Spleen (tissue), 11 donors: ENCODE measurements around the gene IGF2R. TPM values are rescaled to one million over a fixed set of nuclear protein-coding genes. Genes with fewer than 3 reads are reported as not detected.

ENCODE experiments used
- DNase-seq: peaks from one replicate; pipeline ENCODE4 v3.0.0-alpha.2; 2020
- H3K27ac ChIP-seq, 8 donors: fragments of 200-600 bp; sonication (generic) in 7 of 8; 1 replicate in 4 of 8; 2 replicates in 4 of 8; pipeline versions ENCODE4 v1.5.0 to v1.8.0; 2016 to 2021; ENCODE audit warnings: inconsistent platforms in 4 of 8, mild to moderate bottlenecking in 4 of 8, moderate library complexity in 1 of 8
- H3K27me3 ChIP-seq, 7 donors: fragments of 200-600 bp; sonication (generic) in 6 of 7; replicated peaks in 1 of 7; 1 replicate in 4 of 7; 2 replicates in 3 of 7; pipeline versions ENCODE4 v1.5.0 to v1.8.0; 2016 to 2021; ENCODE audit warnings: inconsistent platforms in 3 of 7, mild to moderate bottlenecking in 1 of 7
- H3K36me3 ChIP-seq, 6 donors: fragments of 200-600 bp; sonication (generic) in 5 of 6; 1 replicate in 4 of 6; 2 replicates in 2 of 6; pipeline versions ENCODE4 v1.5.0 to v1.8.0; 2016 to 2021; ENCODE audit warnings: inconsistent platforms in 2 of 6
- H3K4me1 ChIP-seq, 6 donors: fragments of 200-600 bp; sonication (generic) in 5 of 6; 1 replicate in 3 of 6; 2 replicates in 3 of 6; pipeline versions ENCODE4 v1.5.0 to v1.8.0; 2016 to 2021; ENCODE audit warnings: inconsistent platforms in 3 of 6
- H3K4me3 ChIP-seq, 8 donors: fragments of 200-600 bp; sonication (generic) in 7 of 8; 1 replicate in 4 of 8; 2 replicates in 4 of 8; pipeline versions ENCODE4 v1.5.0 to v1.8.0; 2016 to 2021; ENCODE audit warnings: inconsistent platforms in 4 of 8, mild to moderate bottlenecking in 4 of 8, moderate library complexity in 2 of 8
- H3K9me3 ChIP-seq, 8 donors: fragments of 200-600 bp; sonication (generic) in 7 of 8; 1 replicate in 4 of 8; 2 replicates in 4 of 8; pipeline versions ENCODE4 v1.5.0 to v1.8.0; 2016 to 2021; ENCODE audit warnings: inconsistent platforms in 4 of 8
- CTCF ChIP-seq, 11 experiments: fragments of 200-600 bp in 7 of 11; fragments of 450-650 bp in 4 of 11; sonication (generic) in 4 of 11; IDR thresholded peaks in 8 of 11; conservative IDR thresholded peaks in 3 of 11; 1 replicate in 7 of 11; 2 replicates in 4 of 11; pipeline versions ENCODE4 v1.4.0 to v1.8.0; 2016 to 2021; ENCODE audit warnings: antibody characterized with exemption in 11 of 11, inconsistent platforms in 4 of 11, mild to moderate bottlenecking in 1 of 11
- POLR2A ChIP-seq, 3 donors: fragments of 450-650 bp; IDR thresholded peaks; one replicate each; pipeline ENCODE4 v1.5.1; 2017; ENCODE audit warnings: antibody characterized with exemption in 3 of 3, mild to moderate bottlenecking in 1 of 3
- POLR2AphosphoS5 ChIP-seq, 3 donors: sonication (generic); formaldehyde crosslinking; IDR thresholded peaks; one replicate each; pipeline ENCODE4 v1.5.1; 2017; ENCODE audit warnings: antibody characterized with exemption in 3 of 3
- WGBS, 5 donors: extraction: QIAGEN DNeasy Blood & Tissue Kit in 3 of 5; methylation state at CpG; one replicate each; pipeline versions ENCODE4 v1.1.5 to v1.1.7; 2013 to 2018; 5-methylcytosine and 5-hydroxymethylcytosine counted together
- intact Hi-C: fragments of 100-400 bp; cut with DNase I; formaldehyde crosslinking; loops from one replicate; pipeline ENCODE4 v1.15.0; 2023; ENCODE audit warnings: low total_unique reads
- polyA plus RNA-seq, 3 donors: library from polyadenylated mRNA; stranded (reverse); fragments of 200-250 nt; gene quantifications; one replicate each; pipeline ENCODE4 v1.2.1, GENCODE V29; 2013
- total RNA-seq, 7 donors: library from RNA; depleted of rRNA in 3 of 7; stranded (reverse); fragments of >200 nt in 3 of 7; fragmentation: NEBNext Ultra II Directional in 4 of 7; extraction: Animal tissue kit (Norgen Biotek cat#: 25700) in 4 of 7; gene quantifications; one replicate each; pipeline versions ENCODE4 v1.1.0 to v1.2.1, GENCODE V29; 2016 to 2021
- donor health status: healthy with polysubstance abuse.
- donor health status: DM: no; HTN: no; CAD: no; lungs with moderate emphysema.
- donor health status: DM: no; HTN: no; CAD: no.
- donor health status: Bipolar disorder and iron deficiency.
- donor health status: healthy.
- donor health status: DM: no; HTN: no; CAD: no.
- donor health status: DM: yes; HTN: yes; CAD: no.

The IGF2R gene
- total and polyA plus RNA-seq, 10 donors, result 6.9 to 193 (median 159) TPM

GRCh38 chr6:159951772-159952171 lies 17.1 kb upstream of the IGF2R start:
- Histone ChIP-seq H3K27ac (peak overlapping the region in 7 of 8 donors; percentile 49 to 92 (median 78)), H3K9me3 (no peaks in the 10 kb centered on the region), H3K36me3 (no peaks in the 10 kb centered on the region), H3K27me3 (peaks cover 0 to 5% (median 0%) of the 10 kb centered on the region in 7 donors), H3K4me1 (peaks cover 0 to 44% (median 18%) of the 10 kb centered on the region in 6 donors), H3K4me3 (no peak overlapping the region)
- no peak for DNase-seq
- intact Hi-C loops, result no loop called here
- 52 to 66% (median 65%) methylated on average over 7 of the region's 7 CpGs for WGBS, 5 donors
- no peak for TF ChIP-seq POLR2AphosphoS5 (IDR thresholded peaks at IDR 0.05)
- TF ChIP-seq POLR2A (IDR thresholded peaks at IDR 0.05), result no peak
- TF ChIP-seq CTCF (IDR thresholded peaks at IDR 0.05 in 8 of 11, conservative IDR thresholded peaks at IDR 0.05 in 3 of 11), result no peak

- Histone ChIP-seq H3K4me1 (peaks cover 0 to 44% (median 18%) of the 10 kb centered on the region in 6 donors), H3K27me3 (peaks cover 0 to 5% (median 0%) of the 10 kb centered on the region in 7 donors), H3K27ac (peak overlapping the region in 7 of 8 donors; percentile 49 to 92 (median 78)), H3K4me3 (peak overlapping the region in 1 of 8 donors; percentile 48), H3K9me3 (no peaks in the 10 kb centered on the region), H3K36me3 (no peaks in the 10 kb centered on the region)
- no peak for DNase-seq
- intact Hi-C loops, result no loop called here
- TF ChIP-seq POLR2AphosphoS5 (IDR thresholded peaks at IDR 0.05), result no peak
- no peak for TF ChIP-seq CTCF (IDR thresholded peaks at IDR 0.05 in 8 of 11, conservative IDR thresholded peaks at IDR 0.05 in 3 of 11)
- no peak for TF ChIP-seq POLR2A (IDR thresholded peaks at IDR 0.05)
- WGBS, 5 donors, result 53 to 69% (median 62%) methylated on average over 13 of the region's 13 CpGs
Observed at GRCh38 chr6:159952289-159953005, 16.4 kb upstream of the IGF2R start.

- H3K4me1 ChIP-seq, result peaks cover 0 to 44% (median 18%) of the 10 kb centered on the region in 6 donors
- peaks cover 0 to 5% (median 0%) of the 10 kb centered on the region in 7 donors for H3K27me3 ChIP-seq
- no peaks in the 10 kb centered on the region for H3K36me3 ChIP-seq
- H3K4me3 ChIP-seq, result peak overlapping the region in 1 of 8 donors; percentile 48
- no peaks in the 10 kb centered on the region for H3K9me3 ChIP-seq
- no peak for TF ChIP-seq POLR2A (IDR thresholded peaks at IDR 0.05)
- peak in 2 of 3 donors; percentile 64 to 68 for TF ChIP-seq POLR2AphosphoS5 (IDR thresholded peaks at IDR 0.05)
- intact Hi-C loops, result no loop called here
- peak overlapping the region in 7 of 8 donors; percentile 49 to 92 (median 78) for H3K27ac ChIP-seq
- WGBS, 5 donors, result 9 to 16% (median 10%) methylated on average over 2 to 9 of the region's 9 CpGs
- DNase-seq, result peak; percentile 84
Observed at GRCh38 chr6:159953091-159953601, 15.7 kb upstream of the IGF2R start.

GRCh38 chr6:159955945-159956361 lies 12.9 kb upstream of the IGF2R start:
- no peaks in the 10 kb centered on the region for H3K9me3 ChIP-seq
- DNase-seq, result no peak
- peaks cover 0 to 66% (median 32%) of the 10 kb centered on the region in 6 donors for H3K4me1 ChIP-seq
- no peaks in the 10 kb centered on the region for H3K36me3 ChIP-seq
- no peak for TF ChIP-seq POLR2AphosphoS5 (IDR thresholded peaks at IDR 0.05)
- peak in 1 of 11 experiments; percentile 18 for TF ChIP-seq CTCF (IDR thresholded peaks at IDR 0.05 in 8 of 11, conservative IDR thresholded peaks at IDR 0.05 in 3 of 11)
- no peak for TF ChIP-seq POLR2A (IDR thresholded peaks at IDR 0.05)
- H3K4me3 ChIP-seq, result no peak overlapping the region
- intact Hi-C loops, result no loop called here
- peak overlapping the region in 3 of 8 donors; percentile 43 to 92 (median 86) for H3K27ac ChIP-seq
- H3K27me3 ChIP-seq, result peaks cover 0 to 5% (median 0%) of the 10 kb centered on the region in 7 donors
